Karpas-422 (cell line): ENCODE measurements around the gene RAD51B. TPM values are rescaled to one million over a fixed set of nuclear protein-coding genes. Genes with fewer than 3 reads are reported as not detected.
A peak's percentile ranks its signal among the peaks of the same experiment; 100 is the strongest.

Experiments used
- DNase-seq: peaks from one replicate; pipeline ENCODE4 v3.0.0-alpha.2; 2015
- H2AFZ ChIP-seq: fragments of 200-600 bp; sonication (generic); 2 replicates; pipeline ENCODE4 v1.6.1; 2014; ENCODE audit warnings: antibody characterized with exemption, low read length, mixed read lengths
- H3K27ac ChIP-seq: fragments of 200-600 bp; sonication (generic); 2 replicates; pipeline ENCODE4 v1.5.1; 2014; ENCODE audit warnings: mild to moderate bottlenecking, low read length, moderate library complexity
- H3K27me3 ChIP-seq: fragments of 200-600 bp; sonication (generic); 2 replicates; pipeline ENCODE4 v1.6.1; 2014; ENCODE audit warnings: low read length, mixed read lengths
- H3K36me3 ChIP-seq: fragments of 200-600 bp; sonication (generic); 2 replicates; pipeline ENCODE4 v1.6.1; 2014; ENCODE audit warnings: low read length, mixed read lengths; ENCODE audit not compliant: insufficient read depth
- H3K4me1 ChIP-seq: fragments of 200-600 bp; sonication (generic); 2 replicates; pipeline ENCODE4 v1.6.1; 2014; ENCODE audit warnings: mild to moderate bottlenecking, low read length, mixed read lengths
- H3K4me2 ChIP-seq: fragments of 200-600 bp; sonication (generic); 2 replicates; pipeline ENCODE4 v1.6.1; 2014; ENCODE audit warnings: low read length, low read depth, mild to moderate bottlenecking; ENCODE audit not compliant: poor library complexity, severe bottlenecking
- H3K4me3 ChIP-seq: fragments of 200-600 bp; sonication (generic); 2 replicates; pipeline ENCODE4 v1.5.1; 2014; ENCODE audit warnings: mild to moderate bottlenecking, antibody characterized with exemption, low read length, mixed read lengths
- H3K79me2 ChIP-seq: fragments of 200-600 bp; sonication (generic); 2 replicates; pipeline ENCODE4 v1.6.1; 2014; ENCODE audit warnings: mild to moderate bottlenecking, low read length, mixed read lengths
- H3K9ac ChIP-seq: fragments of 200-600 bp; sonication (generic); 2 replicates; pipeline ENCODE4 v1.6.0; 2014; ENCODE audit warnings: low read length
- H3K9me2 ChIP-seq: fragments of 200-600 bp; sonication (generic), shearing (Covaris generic); replicated peaks from 2 replicates; pipeline ENCODE4 v1.6.0; 2014; ENCODE audit warnings: mild to moderate bottlenecking, low read length, moderate library complexity; ENCODE audit not compliant: insufficient read depth
- H3K9me3 ChIP-seq: fragments of 300-700, 200-600 bp; sonication (generic); 2 replicates; pipeline ENCODE4 v1.6.1; 2014; ENCODE audit warnings: low read length, mixed read lengths
- H4K20me1 ChIP-seq: fragments of 200-600 bp; sonication (generic); 2 replicates; pipeline ENCODE4 v1.6.1; 2014; ENCODE audit warnings: mild to moderate bottlenecking, antibody characterized with exemption, low read length, low read depth; ENCODE audit not compliant: insufficient read depth
- total RNA-seq: library from RNA; depleted of rRNA; stranded (reverse); fragments of >200 nt; shearing (Covaris generic); gene quantifications from 2 replicates; pipeline ENCODE4 v1.2.3, GENCODE V29; 2014; ENCODE audit warnings: low replicate concordance

Gene RAD51B
- total RNA-seq, 1 experiment from 2014 or later = 107 TPM

DNA sequence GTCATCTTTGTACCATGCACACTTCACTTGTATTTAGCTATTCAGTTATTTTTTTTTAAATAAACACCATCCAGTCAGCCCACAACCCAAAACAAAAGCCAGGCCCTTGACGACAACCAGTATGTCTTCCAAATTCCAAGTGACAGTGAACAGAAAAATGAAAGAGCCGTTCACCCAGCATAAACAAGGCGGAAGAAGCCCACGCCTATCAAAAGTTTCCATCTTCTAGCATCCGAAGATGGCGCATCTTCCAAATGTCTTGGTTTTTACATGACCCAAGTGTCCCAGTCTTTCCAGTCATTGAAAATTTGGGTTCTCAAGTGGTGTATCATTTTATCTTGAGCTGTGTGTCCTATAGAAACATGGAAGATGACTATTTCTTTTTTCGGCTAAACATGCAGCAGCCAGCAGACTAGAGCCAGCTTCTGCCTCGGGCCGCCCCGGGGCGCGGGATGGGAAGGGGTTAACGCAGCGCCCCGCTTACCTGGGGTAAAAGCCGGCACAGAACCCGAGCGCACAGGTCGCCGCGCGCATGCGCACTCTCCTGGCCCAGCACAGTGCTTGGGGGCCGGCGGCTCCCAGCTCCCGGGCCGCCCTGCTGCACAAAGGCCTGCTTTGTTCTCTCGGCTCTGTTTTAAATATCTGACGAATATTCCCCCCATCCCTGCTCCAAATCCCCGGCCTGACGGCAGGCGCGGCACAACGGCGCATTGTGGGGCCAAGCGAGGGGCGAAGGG, 808.5 kb downstream of the RAD51B start:
- Histone ChIP-seq H3K9me2 (no peaks in the 10 kb centered on the region), H3K27me3 (no peaks in the 10 kb centered on the region), H4K20me1 (no peaks in the 10 kb centered on the region), H3K4me2 (peak overlapping the region; percentile 58), H3K4me1 (peaks cover 11% of the 10 kb centered on the region), H2AFZ (no peak overlapping the region), H3K27ac (no peak overlapping the region), H3K4me3 (peak overlapping the region; percentile 20; the same call in 1 of the 2 replicates), H3K9me3 (no peaks in the 10 kb centered on the region), H3K79me2 (no peaks in the 10 kb centered on the region), H3K9ac (no peak overlapping the region), H3K36me3 (no peaks in the 10 kb centered on the region)
- DNase-seq = peak; percentile 49

DNA sequence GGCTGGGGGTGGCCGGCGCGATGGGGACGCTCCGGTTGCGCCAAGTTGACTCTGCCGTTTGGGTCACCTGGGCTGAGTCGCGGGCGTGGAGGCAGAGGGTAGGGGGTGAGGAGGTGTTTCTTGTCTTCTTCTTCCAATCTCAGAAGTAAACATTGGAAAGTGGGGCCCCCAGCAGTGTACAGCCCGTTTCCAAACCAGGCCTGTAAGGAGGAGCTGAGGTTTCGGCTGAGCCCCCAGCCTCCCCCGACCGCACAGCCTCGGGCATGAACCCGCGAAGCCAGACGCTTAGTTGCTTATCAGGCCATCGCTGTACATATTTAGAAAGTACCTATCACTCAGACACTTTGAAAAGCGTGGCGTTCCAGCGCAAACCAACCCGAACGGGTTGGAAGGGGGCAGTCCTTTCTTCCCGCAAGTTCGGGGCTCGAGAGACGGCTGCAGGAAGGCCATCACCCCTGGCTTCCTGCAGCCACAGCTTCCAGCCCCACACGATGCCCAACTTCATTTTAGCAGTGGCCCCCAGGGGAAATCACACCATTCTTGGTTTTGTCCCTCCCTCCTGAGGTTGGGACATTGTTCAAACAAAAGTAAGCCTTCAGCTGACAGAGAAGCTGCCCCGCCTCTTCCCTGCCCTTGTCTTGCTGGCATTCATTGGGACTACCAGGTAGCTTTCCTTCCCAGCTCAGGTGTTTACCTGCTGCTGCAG, 809.2 kb downstream of the RAD51B start:
- Histone ChIP-seq H3K4me3 (peak overlapping the region; percentile 20; the same call in 1 of the 2 replicates), H3K9ac (no peak overlapping the region), H3K4me1 (peaks cover 11% of the 10 kb centered on the region), H3K4me2 (peak overlapping the region; percentile 58), H2AFZ (no peak overlapping the region), H3K36me3 (no peaks in the 10 kb centered on the region), H4K20me1 (no peaks in the 10 kb centered on the region), H3K27ac (no peak overlapping the region), H3K79me2 (no peaks in the 10 kb centered on the region), H3K27me3 (no peaks in the 10 kb centered on the region; the same call in 1 of the 2 replicates), H3K9me2 (no peaks in the 10 kb centered on the region), H3K9me3 (no peaks in the 10 kb centered on the region)
- DNase-seq = no peak

- H3K36me3 ChIP-seq = no peaks in the 10 kb centered on the region
- H3K9me3 ChIP-seq = no peaks in the 10 kb centered on the region
- H2AFZ ChIP-seq = no peak overlapping the region
- no peak overlapping the region for H3K9ac ChIP-seq
- peaks cover 11% of the 10 kb centered on the region for H3K4me1 ChIP-seq
- no peaks in the 10 kb centered on the region for H3K9me2 ChIP-seq
- no peaks in the 10 kb centered on the region for H4K20me1 ChIP-seq
- H3K27ac ChIP-seq = no peak overlapping the region
- DNase-seq = no peak
- no peak overlapping the region for H3K4me2 ChIP-seq
- no peaks in the 10 kb centered on the region for H3K79me2 ChIP-seq
- H3K27me3 ChIP-seq = no peaks in the 10 kb centered on the region; the same call in 1 of the 2 replicates
- H3K4me3 ChIP-seq = no peak overlapping the region
Observed at GRCh38 chr14:68630081-68630571, 810.5 kb downstream of the RAD51B start.

DNA sequence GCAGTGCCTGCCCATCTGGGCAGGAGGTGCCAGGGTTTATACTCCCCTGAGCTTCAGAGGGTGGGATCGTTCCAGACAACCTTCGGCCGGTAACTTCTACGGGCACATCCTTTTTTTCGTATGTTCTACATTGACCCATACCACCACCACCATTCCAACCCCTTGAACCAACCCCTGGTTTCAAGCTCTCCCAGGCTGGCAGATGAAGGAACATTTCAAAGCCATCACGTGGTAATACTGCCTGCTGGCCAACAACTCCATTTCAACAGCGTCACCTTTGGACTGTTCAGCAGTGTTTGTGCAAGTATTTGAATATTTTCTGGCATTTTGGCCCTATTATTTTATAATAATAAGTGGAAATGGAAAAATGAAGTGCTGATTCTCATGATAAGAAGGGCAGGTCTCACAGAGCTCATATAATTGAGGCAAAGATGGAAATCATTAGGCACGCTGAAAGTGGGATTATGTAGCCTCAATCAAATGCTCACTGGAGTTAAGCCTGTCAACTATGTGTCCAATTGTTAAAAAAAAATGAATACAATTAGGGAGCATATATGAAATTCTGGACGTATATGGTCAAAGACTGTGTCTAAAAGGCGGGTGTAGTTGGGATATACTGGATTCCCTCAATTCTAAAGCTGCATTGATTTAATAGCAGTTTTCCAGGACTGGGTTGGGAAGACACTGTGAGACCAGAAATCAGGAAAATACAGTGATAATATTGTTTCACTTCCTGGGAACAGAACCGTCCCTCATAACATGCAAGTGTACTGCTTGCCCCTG, 811.2 kb downstream of the RAD51B start:
- no peaks in the 10 kb centered on the region for H3K79me2 ChIP-seq
- H3K9me2 ChIP-seq = no peaks in the 10 kb centered on the region

DNA sequence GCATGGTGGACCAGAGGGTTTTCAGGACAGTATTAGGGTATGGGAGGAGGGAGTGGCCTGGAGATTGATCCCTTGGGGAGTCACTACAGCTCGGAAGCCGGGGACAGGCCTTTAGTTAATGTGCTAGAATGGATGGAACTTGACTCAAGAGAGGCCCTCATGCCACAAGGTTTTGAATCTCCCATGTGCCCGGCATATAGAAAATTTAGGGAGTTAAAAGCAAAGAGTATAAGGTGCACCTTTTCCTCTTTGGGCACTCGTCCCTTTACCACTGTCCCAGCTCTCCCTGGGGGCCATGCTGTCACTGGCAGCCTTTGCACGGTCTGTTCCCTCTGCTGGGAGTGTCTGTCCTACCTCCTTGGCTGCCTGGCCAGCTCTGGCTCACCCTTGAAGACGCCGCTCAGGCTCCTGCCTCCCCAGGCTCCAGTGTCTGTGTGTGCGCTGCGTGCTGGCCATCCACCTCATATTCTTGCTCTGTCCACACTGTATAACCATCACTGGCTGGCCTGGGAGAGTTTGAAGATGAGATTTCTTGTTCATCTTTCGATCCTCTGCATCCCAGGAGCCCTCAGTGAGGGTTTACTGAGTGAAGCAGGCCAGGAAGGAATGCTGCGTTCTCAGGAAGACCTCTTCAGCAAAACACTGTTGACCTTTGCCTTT, 811.9 kb downstream of the RAD51B start:
- Histone ChIP-seq H3K9ac (no peak overlapping the region), H4K20me1 (no peaks in the 10 kb centered on the region), H3K4me2 (no peak overlapping the region), H3K36me3 (no peaks in the 10 kb centered on the region), H3K79me2 (no peaks in the 10 kb centered on the region), H3K9me2 (no peaks in the 10 kb centered on the region), H3K4me3 (no peak overlapping the region), H3K27me3 (no peaks in the 10 kb centered on the region; the same call in 1 of the 2 replicates), H3K27ac (no peak overlapping the region), H3K9me3 (no peaks in the 10 kb centered on the region), H3K4me1 (peaks cover 11% of the 10 kb centered on the region), H2AFZ (no peak overlapping the region)
- no peak for DNase-seq

More for the DNA sequence above, 811.2 kb downstream of the RAD51B start:
- no peak overlapping the region for H3K9ac ChIP-seq
- peaks cover 11% of the 10 kb centered on the region for H3K4me1 ChIP-seq
- no peak for DNase-seq
- no peaks in the 10 kb centered on the region for H3K36me3 ChIP-seq
- no peak overlapping the region for H3K27ac ChIP-seq
- H3K9me3 ChIP-seq = no peaks in the 10 kb centered on the region
- H2AFZ ChIP-seq = no peak overlapping the region
- no peaks in the 10 kb centered on the region; the same call in 1 of the 2 replicates for H3K27me3 ChIP-seq
- H3K4me2 ChIP-seq = no peak overlapping the region
- no peak overlapping the region for H3K4me3 ChIP-seq
- no peaks in the 10 kb centered on the region for H4K20me1 ChIP-seq

GRCh38 chr14:68632054-68632895, 812.7 kb downstream of the RAD51B start:
- no peak overlapping the region for H3K9ac ChIP-seq
- H3K9me2 ChIP-seq = no peaks in the 10 kb centered on the region
- peaks cover 11% of the 10 kb centered on the region for H3K4me1 ChIP-seq
- H3K9me3 ChIP-seq = no peaks in the 10 kb centered on the region
- H2AFZ ChIP-seq = no peak overlapping the region
- DNase-seq = no peak
- H3K4me2 ChIP-seq = no peak overlapping the region
- H3K27me3 ChIP-seq = no peaks in the 10 kb centered on the region; the same call in 1 of the 2 replicates
- H4K20me1 ChIP-seq = no peaks in the 10 kb centered on the region
- no peak overlapping the region for H3K27ac ChIP-seq
- H3K79me2 ChIP-seq = no peaks in the 10 kb centered on the region
- no peak overlapping the region for H3K4me3 ChIP-seq
- no peaks in the 10 kb centered on the region for H3K36me3 ChIP-seq
